PC-3 (cell line): ENCODE data around the gene ARL8A. TPM values are rescaled to one million over a fixed set of nuclear protein-coding genes. Genes with fewer than 3 reads are reported as not detected.
A peak's percentile ranks its signal among the peaks of the same experiment; 100 is the strongest.

ENCODE experiments used
- ATAC-seq: fragments of 200-7000 bp; cut with Tn5 transposase; 2 replicates; pipeline ENCODE4 v1.9.1; 2020; ENCODE audit warnings: mild to moderate bottlenecking, moderate library complexity
- Bru-seq: library from RNA; stranded (reverse); fragments of 400-500 nt; gene quantifications from one replicate; lab custom pipeline; 2021; lab: Mats Ljungman, UMichigan
- BruChase-seq, 2 experiments: library from RNA; stranded (reverse); fragments of 400-500 nt; gene quantifications; one replicate each; lab custom pipeline; 2021; lab: Mats Ljungman, UMichigan
- BruUV-seq: library from RNA; stranded (reverse); fragments of 400-500 nt; replicated peaks from 2 replicates; lab custom pipeline; 2021; lab: Mats Ljungman, UMichigan
- CTCF ChIA-PET: fragments of 300-600 bp; sonication (Branson Sonifier 250); formaldehyde crosslinking; loops from one replicate; lab custom pipeline; 2022; ENCODE audit warnings: antibody characterized with exemption; lab: Charles Lee
- POLR2A ChIA-PET: fragments of 300-600 bp; sonication (Branson Sonifier 250); formaldehyde crosslinking; loops from one replicate; lab custom pipeline; 2022; ENCODE audit warnings: antibody characterized with exemption; ENCODE audit not compliant: unreplicated experiment; lab: Charles Lee
- DNase-seq: peaks from one replicate; pipeline ENCODE4 v3.0.0-alpha.2; 2015
- H2AFZ ChIP-seq: fragments of 300-600 bp; sonication (generic); 2 replicates; pipeline ENCODE4 v1.6.0; 2016; ENCODE audit warnings: antibody characterized with exemption, low read length
- H3F3A ChIP-seq: fragments of 300-600 bp; sonication (generic); one replicate; pipeline ENCODE4 v1.6.0; 2017; ENCODE audit warnings: antibody characterized with exemption, low read length, control low read depth, mild to moderate bottlenecking; ENCODE audit not compliant: unreplicated experiment
- H3K27ac ChIP-seq: fragments of 300-600 bp; sonication (generic); 2 replicates; pipeline ENCODE4 v1.5.1; 2016; ENCODE audit warnings: mild to moderate bottlenecking, low read length
- H3K27me3 ChIP-seq: fragments of 300-600 bp; sonication (generic); 2 replicates; pipeline ENCODE4 v1.6.1; 2016; ENCODE audit warnings: low read length, mixed read lengths
- H3K36me3 ChIP-seq: fragments of 300-600 bp; sonication (generic); 2 replicates; pipeline ENCODE4 v1.6.1; 2016; ENCODE audit warnings: low read depth, mixed run types, low read length, mixed read lengths
- H3K4me1 ChIP-seq: fragments of 300-600 bp; sonication (generic); 2 replicates; pipeline ENCODE4 v1.5.1; 2016; ENCODE audit warnings: low read length; ENCODE audit not compliant: insufficient read depth
- H3K4me2 ChIP-seq: fragments of 300-600 bp; sonication (generic); 2 replicates; pipeline ENCODE4 v1.6.0; 2016; ENCODE audit warnings: low read length
- H3K4me3 ChIP-seq: fragments of 300-600 bp; sonication (generic); 2 replicates; pipeline ENCODE4 v1.5.1; 2016; ENCODE audit warnings: mild to moderate bottlenecking, low read length, mixed read lengths
- H3K79me2 ChIP-seq: fragments of 300-600 bp; sonication (generic); 2 replicates; pipeline ENCODE4 v1.6.1; 2017; ENCODE audit warnings: low read length, mixed read lengths
- H3K9ac ChIP-seq: fragments of 300-600 bp; sonication (generic); 2 replicates; pipeline ENCODE4 v1.6.0; 2016; ENCODE audit warnings: mild to moderate bottlenecking, low read length
- H3K9me2 ChIP-seq: fragments of 300-600 bp; sonication (generic); replicated peaks from 2 replicates; pipeline ENCODE4 v1.6.1; 2016; ENCODE audit warnings: mixed run types, low read length, mixed read lengths
- H3K9me3 ChIP-seq: fragments of 300-600 bp; sonication (generic); 2 replicates; pipeline ENCODE4 v1.6.1; 2016; ENCODE audit warnings: low read length, mixed read lengths
- H4K20me1 ChIP-seq: fragments of 300-600 bp; sonication (generic); 2 replicates; pipeline ENCODE4 v1.6.1; 2016; ENCODE audit warnings: low read length, mixed read lengths
- CTCF ChIP-seq: fragments of 300-600 bp; sonication (generic); conservative IDR thresholded peaks from 2 replicates; pipeline ENCODE4 v1.5.1; 2017; ENCODE audit warnings: antibody characterized with exemption, low read depth, mild to moderate bottlenecking, low read length
- EZH2 ChIP-seq: fragments of 300-600 bp; sonication (generic); IDR thresholded peaks from one replicate; pipeline ENCODE4 v1.6.1; 2017; ENCODE audit warnings: antibody characterized with exemption, mild to moderate bottlenecking, low read length; ENCODE audit not compliant: unreplicated experiment
- EZH2phosphoT487 ChIP-seq: fragments of 300-600 bp; sonication (generic); IDR thresholded peaks from 2 replicates; pipeline ENCODE4 v1.6.1; 2018; ENCODE audit warnings: mild to moderate bottlenecking, antibody characterized with exemption, low read length, borderline replicate concordance
- intact Hi-C: fragments of 100-400 bp; cut with micrococcal nuclease; formaldehyde crosslinking; loops from 2 replicates; pipeline ENCODE4 v1.9.0; 2023
- long read RNA-seq: library from polyadenylated mRNA; unstranded; transcript quantifications from one replicate; pipeline ENCODE4 v2.0.0, GENCODE V29; 2021; ENCODE audit not compliant: unreplicated experiment
- total RNA-seq: library from RNA; depleted of rRNA; stranded (reverse); fragments of >200 nt; gene quantifications from 2 replicates; pipeline ENCODE4 v1.2.3, GENCODE V29; 2014; rRNA removed

ARL8A gene
- total RNA-seq = 20.4 and 26.4 TPM in 2 replicates
- Bru-seq, nascent RNA = percentile 59 among the genes with signal in this experiment
- percentile 76 among the genes with signal in this experiment for BruChase-seq, experiment 1, labeled RNA remaining after a 6-hour chase
- percentile 68 among the genes with signal in this experiment for BruChase-seq, experiment 2, labeled RNA remaining after a 2-hour chase
- long read RNA-seq, transcript ARL8A-201 (7 exons, 1,793 nt) = major isoform, 43 of 63 reads
- long read RNA-seq, partial matches to known transcripts = 1 of 63 reads
- long read RNA-seq, other reads (novel, unspliced or antisense) = 19 of 63 reads

DNA sequence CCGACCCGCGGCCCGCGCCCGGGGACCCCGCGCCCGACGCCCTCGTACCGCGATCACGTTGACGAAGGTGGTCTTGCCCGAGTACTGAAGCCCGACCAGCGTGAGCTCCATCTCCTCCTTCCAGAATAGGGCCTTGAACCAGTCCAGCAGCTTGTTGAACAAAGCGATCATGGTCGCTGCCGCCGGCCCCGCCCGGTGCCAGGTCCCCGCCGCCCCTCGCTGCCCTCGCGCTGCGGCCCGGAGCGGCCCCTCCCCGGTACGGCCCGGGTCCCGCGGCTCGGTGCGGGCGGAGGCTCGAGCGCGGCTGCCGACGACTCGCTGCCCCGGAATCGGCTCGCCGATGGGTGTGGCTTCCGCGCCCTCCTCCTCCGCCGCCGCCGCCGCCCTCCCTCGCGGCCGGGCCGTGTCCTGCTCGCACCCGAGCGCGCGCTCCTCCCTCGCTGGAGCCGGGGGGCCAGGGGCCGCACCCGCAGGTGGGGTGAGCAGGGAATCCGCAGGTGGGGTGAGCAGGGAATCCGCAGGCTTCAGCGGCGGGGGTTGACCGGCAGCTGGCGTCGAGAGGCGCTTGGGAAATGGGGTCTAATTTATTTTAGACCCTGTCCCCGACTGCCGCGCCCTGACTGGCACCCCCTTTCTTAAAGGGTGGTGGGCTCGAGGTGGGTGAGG lies at the start of gene ARL8A:
Gene ARL8A, minus strand, starts transcription at position 336 of the 666 bp plus-strand sequence. Its CDS starts 165 bp downstream, at position 171.
- intact Hi-C loops = no loop called here
- Histone ChIP-seq H3K27me3 (no peaks in the 10 kb centered on the region), H3K27ac (0 out of 2 replicates have a peak within 1 kb of the TSS, but pooled peaks have one; percentile 3), H3K9ac (peak within 1 kb of the TSS; percentile 80), H3K4me2 (peak within 1 kb of the TSS; percentile 97), H3K9me3 (no peaks in the 10 kb centered on the region), H3K9me2 (no peaks in the 10 kb centered on the region), H2AFZ (peak within 1 kb of the TSS; percentile 98), H3F3A (no peaks in the 10 kb centered on the region), H3K36me3 (no peaks in the 10 kb centered on the region), H4K20me1 (no peaks in the 10 kb centered on the region), H3K4me3 (peak within 1 kb of the TSS; percentile 84), H3K4me1 (peaks cover 14% of the 10 kb centered on the region; the same call in 1 of the 2 replicates), H3K79me2 (peaks cover 37% of the 10 kb centered on the region)
- ChIA-PET CTCF (no interaction called here), POLR2A (no interaction called here)
- BruUV-seq = no TSS peak
- TF ChIP-seq EZH2 (no peak), EZH2phosphoT487 (no peak), CTCF (no peak)
- ATAC-seq (peak; percentile 81), DNase-seq (peak; percentile 49)

DNA sequence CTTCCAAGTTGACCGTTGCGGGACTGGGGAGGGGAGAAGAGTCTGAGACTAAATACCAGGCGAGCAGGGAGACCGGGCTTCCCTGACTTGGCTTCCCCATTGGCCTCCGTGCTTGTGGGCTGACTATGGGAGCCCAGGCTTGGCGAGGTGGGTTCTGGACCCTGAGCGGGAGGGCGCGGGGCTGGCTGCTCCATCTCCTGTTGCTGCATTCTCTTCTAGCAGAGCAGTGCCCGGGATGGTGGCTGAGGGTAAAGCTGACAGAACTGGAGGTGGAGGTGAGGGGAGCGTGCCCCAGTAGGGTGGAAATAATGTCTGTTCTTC lies 49.8 kb upstream of the ARL8A start:
- Histone ChIP-seq H3K27me3 (peaks cover 5% of the 10 kb centered on the region; the same call in 1 of the 2 replicates), H3K4me2 (no peak overlapping the region), H3K27ac (no peak overlapping the region), H3K36me3 (no peaks in the 10 kb centered on the region), H3K4me3 (no peak overlapping the region), H3F3A (no peaks in the 10 kb centered on the region), H3K9me3 (no peaks in the 10 kb centered on the region), H3K79me2 (no peaks in the 10 kb centered on the region), H3K9me2 (no peaks in the 10 kb centered on the region), H4K20me1 (no peaks in the 10 kb centered on the region), H3K9ac (no peak overlapping the region), H2AFZ (no peak overlapping the region), H3K4me1 (peaks cover 6% of the 10 kb centered on the region)
- intact Hi-C loops = no loop called here
- ChIA-PET CTCF (no interaction called here), POLR2A (no interaction called here)
- TF ChIP-seq CTCF = no peak
- no peak for TF ChIP-seq EZH2
- no peak for TF ChIP-seq EZH2phosphoT487
- no peak for DNase-seq
- no peak for ATAC-seq
- BruUV-seq = no TSS peak
